ENCODE measurements around the gene AK5.

GRCh38 chr1:77319036-77319705, 37.4 kb downstream of the AK5 start:
- TF ChIP-seq CTCF (IDR thresholded peaks at IDR 0.05) (no peak), POLR2A (IDR thresholded peaks at IDR 0.05) (no peak), EP300 (IDR thresholded peaks at IDR 0.05) (no peak), POLR2AphosphoS5 (IDR thresholded peaks at IDR 0.05) (no peak)
